HCT116 (cell line): Measurements from ENCODE around the gene FIBCD1. TPM values are rescaled to one million over a fixed set of nuclear protein-coding genes. Genes with fewer than 3 reads are reported as not detected.

Experiments used
- ATAC-seq: fragments of 200-7000 bp; cut with Tn5 transposase; 2 replicates; pipeline ENCODE4 v1.9.1; 2020; ENCODE audit warnings: mild to moderate bottlenecking, moderate library complexity
- BruUV-seq: library from RNA; stranded (reverse); fragments of 400-500 nt; replicated peaks from 2 replicates; lab custom pipeline; 2021; lab: Mats Ljungman, UMichigan
- CTCF ChIA-PET: fragments of 300-600 bp; sonication (Branson Sonifier 250); formaldehyde crosslinking; loops from one replicate; lab custom pipeline; 2021; ENCODE audit warnings: antibody characterized with exemption; lab: Charles Lee
- POLR2A ChIA-PET: fragments of 300-600, 350-600 bp; sonication (Branson Sonifier 250); formaldehyde crosslinking; loops from one replicate; lab custom pipeline; 2021; ENCODE audit warnings: antibody characterized with exemption; lab: Charles Lee
- RAD21 ChIA-PET, 2 experiments: fragments of 300-600 bp; sonication (Branson Sonifier 250); formaldehyde crosslinking; loops; one replicate each; lab custom pipeline; 2023; ENCODE audit warnings: low total read pairs in 2 of 2; ENCODE audit not compliant: uncharacterized antibody in 2 of 2, unreplicated experiment in 2 of 2, low non-redundant PET in 1 of 2; lab: Charles Lee
- DNase-seq: peaks from one replicate; pipeline ENCODE4 v3.0.0-alpha.2; 2010; ENCODE audit warnings: low read depth, low spot score
- H2AFZ ChIP-seq: fragments of 200-600 bp; shearing (Covaris generic), sonication (generic); 2 replicates; pipeline ENCODE4 v1.6.1; 2017; ENCODE audit warnings: low read depth, mixed run types, mixed read lengths, antibody characterized with exemption, low read length; ENCODE audit not compliant: poor library complexity, severe bottlenecking
- H3K27ac ChIP-seq: 2 replicates; pipeline ENCODE4 v1.5.1; 2012; ENCODE audit warnings: low read depth, low read length
- H3K27me3 ChIP-seq: fragments of 200-600 bp; sonication (generic); 2 replicates; pipeline ENCODE4 v1.6.1; 2016; ENCODE audit warnings: mixed run types, low read length, mixed read lengths; ENCODE audit not compliant: insufficient read depth
- H3K36me3 ChIP-seq, 2 experiments: fragments of 200-500 bp in 1 of 2; fragments of 200-600 bp in 1 of 2; sonication (Bioruptor generic) in 1 of 2; sonication (generic) in 1 of 2; 2 replicates each; pipeline versions ENCODE4 v1.5.1 to v1.6.1; 2014 to 2016; ENCODE audit warnings: low read length in 2 of 2, inconsistent platforms in 1 of 2, mixed read lengths in 1 of 2, mixed run types in 1 of 2; ENCODE audit not compliant: insufficient read depth in 2 of 2, control insufficient read depth in 1 of 2
- H3K4me1 ChIP-seq, 2 experiments: fragments of 200-600 bp in 1 of 2; sonication (generic) in 1 of 2; 2 replicates each; pipeline versions ENCODE4 v1.5.1 to v1.6.1; 2012 to 2017; ENCODE audit warnings: low read length in 2 of 2, inconsistent platforms in 1 of 2, mild to moderate bottlenecking in 1 of 2, mixed read lengths in 1 of 2, mixed run types in 1 of 2, moderate library complexity in 1 of 2; ENCODE audit not compliant: insufficient read depth in 2 of 2, control insufficient read depth in 1 of 2
- H3K4me2 ChIP-seq: fragments of 200-600 bp; sonication (generic); 2 replicates; pipeline ENCODE4 v1.6.1; 2017; ENCODE audit warnings: mixed run types, low read length, mixed read lengths
- H3K4me3 ChIP-seq, 2 experiments: fragments of 200-600 bp in 1 of 2; sonication (generic) in 1 of 2; replicated peaks in 1 of 2; 2 replicates each; pipeline ENCODE4 v1.5.1; 2011 to 2016; ENCODE audit warnings: low read length in 2 of 2, control low read depth in 1 of 2, low read depth in 1 of 2, mild to moderate bottlenecking in 1 of 2, mixed read lengths in 1 of 2, mixed run types in 1 of 2
- H3K79me2 ChIP-seq: fragments of 200-600 bp; sonication (generic); 2 replicates; pipeline ENCODE4 v1.6.1; 2017; ENCODE audit warnings: mild to moderate bottlenecking, mixed run types, low read length, moderate library complexity, mixed read lengths; ENCODE audit not compliant: insufficient read depth
- H3K9ac ChIP-seq: fragments of 200-600 bp; sonication (generic); 2 replicates; pipeline ENCODE4 v1.6.1; 2016; ENCODE audit warnings: low read length, mixed read lengths
- H3K9me2 ChIP-seq: fragments of 200-600 bp; sonication (generic), shearing (Covaris generic); 2 replicates; pipeline ENCODE4 v1.6.1; 2017; ENCODE audit warnings: mixed run types, mild to moderate bottlenecking, moderate library complexity; ENCODE audit not compliant: insufficient read depth
- H3K9me3 ChIP-seq, 2 experiments: fragments of 200-500 bp in 1 of 2; fragments of 200-600 bp in 1 of 2; sonication (Bioruptor generic) in 1 of 2; sonication (generic) in 1 of 2; 2 replicates each; pipeline ENCODE4 v1.6.1; 2014 to 2017; ENCODE audit warnings: low read length in 2 of 2, mixed read lengths in 2 of 2, inconsistent platforms in 1 of 2, low read depth in 1 of 2, mild to moderate bottlenecking in 1 of 2, mixed run types in 1 of 2, moderate library complexity in 1 of 2; ENCODE audit not compliant: control insufficient read depth in 1 of 2, insufficient read depth in 1 of 2
- H4K20me1 ChIP-seq: fragments of 200-600 bp; sonication (generic), shearing (Covaris generic); 2 replicates; pipeline ENCODE4 v1.6.1; 2017; ENCODE audit warnings: mixed run types, mild to moderate bottlenecking, moderate library complexity; ENCODE audit not compliant: insufficient read depth
- CBX3 ChIP-seq: IDR thresholded peaks from 2 replicates; pipeline ENCODE4 v1.6.1; 2012; ENCODE audit warnings: low read depth
- CEBPB ChIP-seq: IDR thresholded peaks from 2 replicates; pipeline ENCODE4 v1.6.1; 2012; ENCODE audit warnings: low read depth
- EGR1 ChIP-seq: IDR thresholded peaks from 2 replicates; pipeline ENCODE4 v1.6.1; 2012; ENCODE audit warnings: low read depth
- FOSL1 ChIP-seq: IDR thresholded peaks from 2 replicates; pipeline ENCODE4 v1.6.1; 2012; ENCODE audit warnings: low read depth
- JUND ChIP-seq: IDR thresholded peaks from 2 replicates; pipeline ENCODE4 v1.6.1; 2012
- POLR2AphosphoS5 ChIP-seq: IDR thresholded peaks from 2 replicates; pipeline ENCODE4 v1.6.1; 2011; ENCODE audit warnings: mild to moderate bottlenecking, low read depth, low read length, moderate library complexity
- RAD21 ChIP-seq: IDR thresholded peaks from 2 replicates; pipeline ENCODE4 v1.6.1; 2012; ENCODE audit warnings: low read depth, mild to moderate bottlenecking
- SIN3A ChIP-seq: IDR thresholded peaks from 2 replicates; pipeline ENCODE4 v1.6.1; 2012; ENCODE audit warnings: low read depth
- SRF ChIP-seq: IDR thresholded peaks from 2 replicates; pipeline ENCODE4 v1.6.1; 2012; ENCODE audit warnings: low read depth
- TCF7L2 ChIP-seq: IDR thresholded peaks from 2 replicates; pipeline ENCODE4 v1.7.0; 2011; ENCODE audit warnings: borderline replicate concordance, inconsistent platforms; ENCODE audit not compliant: insufficient read depth, insufficient read length; ENCODE audit errors: extremely low read depth
- YY1 ChIP-seq: IDR thresholded peaks from 2 replicates; pipeline ENCODE4 v1.6.1; 2011; ENCODE audit warnings: low read length, low read depth, moderate library complexity, mild to moderate bottlenecking; ENCODE audit not compliant: insufficient replicate concordance; ENCODE audit errors: extremely low read depth
- ZFX ChIP-seq: fragments of 450-650 bp; IDR thresholded peaks from 2 replicates; pipeline ENCODE4 v1.6.1; 2017
- intact Hi-C: fragments of 100-400 bp; cut with micrococcal nuclease; formaldehyde crosslinking; loops from 2 replicates; pipeline ENCODE4 v1.10.0; 2022
- total RNA-seq: library from RNA; stranded (reverse); gene quantifications from one replicate; pipeline ENCODE4 v1.2.1, GENCODE V29; 2021; ENCODE audit not compliant: unreplicated experiment
- TF ChIP-seq, protein P1 (sequence below): IDR thresholded peaks from 2 replicates; pipeline ENCODE4 v1.6.1; 2012
- TF ChIP-seq, protein P2 (sequence below): IDR thresholded peaks from 2 replicates; pipeline ENCODE4 v1.6.1; 2011; ENCODE audit warnings: mild to moderate bottlenecking, low read length, moderate library complexity; ENCODE audit not compliant: insufficient replicate concordance; ENCODE audit errors: extremely low read depth
- TF ChIP-seq, protein P3 (sequence below), 3 experiments: fragments of 200-600 bp in 1 of 3; sonication (generic) in 1 of 3; IDR thresholded peaks in 2 of 3; conservative IDR thresholded peaks in 1 of 3; 2 replicates each; pipeline ENCODE4 v1.5.1; 2012 to 2017; ENCODE audit warnings: low read depth in 2 of 3, low read length in 2 of 3, antibody characterized with exemption in 1 of 3, borderline replicate concordance in 1 of 3, control low read depth in 1 of 3, mild to moderate bottlenecking in 1 of 3, mixed read lengths in 1 of 3, mixed run types in 1 of 3, moderate library complexity in 1 of 3; ENCODE audit not compliant: insufficient read depth in 1 of 3

Gene FIBCD1
- total RNA-seq, 1 experiment from 2014 or later, result 26.1 TPM

DNA sequence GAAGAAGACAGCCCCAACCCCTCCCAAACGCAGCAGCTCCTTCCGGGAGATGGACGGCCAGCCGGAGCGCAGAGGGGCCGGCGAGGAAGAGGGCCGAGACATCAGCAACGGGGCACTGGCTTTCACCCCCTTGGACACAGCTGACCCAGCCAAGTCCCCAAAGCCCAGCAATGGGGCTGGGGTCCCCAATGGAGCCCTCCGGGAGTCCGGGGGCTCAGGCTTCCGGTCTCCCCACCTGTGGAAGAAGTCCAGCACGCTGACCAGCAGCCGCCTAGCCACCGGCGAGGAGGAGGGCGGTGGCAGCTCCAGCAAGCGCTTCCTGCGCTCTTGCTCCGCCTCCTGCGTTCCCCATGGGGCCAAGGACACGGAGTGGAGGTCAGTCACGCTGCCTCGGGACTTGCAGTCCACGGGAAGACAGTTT, 54.9 kb downstream of the FIBCD1 start:
- no TSS peak for BruUV-seq
- Histone ChIP-seq H3K9me2 (no peaks in the 10 kb centered on the region), H3K4me2 (no peak overlapping the region), H3K27ac (no peak overlapping the region), H3K79me2 (no peaks in the 10 kb centered on the region), H3K4me1 (no peaks in the 10 kb centered on the region; a peak in 1 of 4 replicates), H3K9me3 (no peaks in the 10 kb centered on the region), H3K4me3 (no peak overlapping the region), H3K27me3 (no peaks in the 10 kb centered on the region), H4K20me1 (no peaks in the 10 kb centered on the region), H2AFZ (no peak overlapping the region), H3K36me3 (peaks cover 10 to 29% of the 10 kb centered on the region in 2 experiments; a peak in 3 of 4 replicates), H3K9ac (no peak overlapping the region)
- intact Hi-C loops, result no loop called here
- RAD21 ChIA-PET, result no interaction called here
- DNase-seq, result no peak
- no peak for ATAC-seq
- POLR2A ChIA-PET, result no interaction called here
- TF ChIP-seq, protein P1, sequence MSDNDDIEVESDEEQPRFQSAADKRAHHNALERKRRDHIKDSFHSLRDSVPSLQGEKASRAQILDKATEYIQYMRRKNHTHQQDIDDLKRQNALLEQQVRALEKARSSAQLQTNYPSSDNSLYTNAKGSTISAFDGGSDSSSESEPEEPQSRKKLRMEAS, result no peak
- TF ChIP-seq ZFX (no peak), CBX3 (no peak), SIN3A (no peak), JUND (no peak), POLR2AphosphoS5 (no peak), FOSL1 (no peak), CEBPB (no peak), TCF7L2 (no peak), YY1 (no peak), EGR1 (no peak), RAD21 (no peak), SRF (no peak)
- TF ChIP-seq, protein P2, sequence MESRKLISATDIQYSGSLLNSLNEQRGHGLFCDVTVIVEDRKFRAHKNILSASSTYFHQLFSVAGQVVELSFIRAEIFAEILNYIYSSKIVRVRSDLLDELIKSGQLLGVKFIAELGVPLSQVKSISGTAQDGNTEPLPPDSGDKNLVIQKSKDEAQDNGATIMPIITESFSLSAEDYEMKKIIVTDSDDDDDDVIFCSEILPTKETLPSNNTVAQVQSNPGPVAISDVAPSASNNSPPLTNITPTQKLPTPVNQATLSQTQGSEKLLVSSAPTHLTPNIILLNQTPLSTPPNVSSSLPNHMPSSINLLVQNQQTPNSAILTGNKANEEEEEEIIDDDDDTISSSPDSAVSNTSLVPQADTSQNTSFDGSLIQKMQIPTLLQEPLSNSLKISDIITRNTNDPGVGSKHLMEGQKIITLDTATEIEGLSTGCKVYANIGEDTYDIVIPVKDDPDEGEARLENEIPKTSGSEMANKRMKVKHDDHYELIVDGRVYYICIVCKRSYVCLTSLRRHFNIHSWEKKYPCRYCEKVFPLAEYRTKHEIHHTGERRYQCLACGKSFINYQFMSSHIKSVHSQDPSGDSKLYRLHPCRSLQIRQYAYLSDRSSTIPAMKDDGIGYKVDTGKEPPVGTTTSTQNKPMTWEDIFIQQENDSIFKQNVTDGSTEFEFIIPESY, result no peak
- TF ChIP-seq, protein P3, sequence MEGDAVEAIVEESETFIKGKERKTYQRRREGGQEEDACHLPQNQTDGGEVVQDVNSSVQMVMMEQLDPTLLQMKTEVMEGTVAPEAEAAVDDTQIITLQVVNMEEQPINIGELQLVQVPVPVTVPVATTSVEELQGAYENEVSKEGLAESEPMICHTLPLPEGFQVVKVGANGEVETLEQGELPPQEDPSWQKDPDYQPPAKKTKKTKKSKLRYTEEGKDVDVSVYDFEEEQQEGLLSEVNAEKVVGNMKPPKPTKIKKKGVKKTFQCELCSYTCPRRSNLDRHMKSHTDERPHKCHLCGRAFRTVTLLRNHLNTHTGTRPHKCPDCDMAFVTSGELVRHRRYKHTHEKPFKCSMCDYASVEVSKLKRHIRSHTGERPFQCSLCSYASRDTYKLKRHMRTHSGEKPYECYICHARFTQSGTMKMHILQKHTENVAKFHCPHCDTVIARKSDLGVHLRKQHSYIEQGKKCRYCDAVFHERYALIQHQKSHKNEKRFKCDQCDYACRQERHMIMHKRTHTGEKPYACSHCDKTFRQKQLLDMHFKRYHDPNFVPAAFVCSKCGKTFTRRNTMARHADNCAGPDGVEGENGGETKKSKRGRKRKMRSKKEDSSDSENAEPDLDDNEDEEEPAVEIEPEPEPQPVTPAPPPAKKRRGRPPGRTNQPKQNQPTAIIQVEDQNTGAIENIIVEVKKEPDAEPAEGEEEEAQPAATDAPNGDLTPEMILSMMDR (IDR thresholded peaks at IDR 0.05 in 2 of 3, conservative IDR thresholded peaks at IDR 0.05 in 1 of 3; ENCODE audit: borderline replicate concordance in 1 of 3, insufficient read depth in 1 of 3, low read depth in 2 of 3, low read length in 2 of 3), result no peak
- CTCF ChIA-PET, result no interaction called here
